ENCODE measurements around the gene NR2F1-AS1. TPM values are rescaled to one million over a fixed set of nuclear protein-coding genes. Genes with fewer than 3 reads are reported as not detected.

NR2F1-AS1 gene
- total RNA-seq, 4 donors from 2014 or later, result 6.0 to 48.1 (median 14.4) TPM

GRCh38 chr5:93586736-93587596 is 5.9 kb upstream of the NR2F1-AS1 start:
- Histone ChIP-seq H3K27me3 (peaks cover 10% of the 10 kb centered on the region), H3K36me3 (peaks cover 0 to 7% of the 10 kb centered on the region in 2 donors), H3K4me1 (peaks cover 0 to 71% (median 0%) of the 10 kb centered on the region in 3 donors), H3K4me3 (peak overlapping the region; percentile 3 to 74), H3K9me3 (no peaks in the 10 kb centered on the region), H3K27ac (peak overlapping the region in 3 of 4 donors; percentile 73 to 91 (median 86))
- ATAC-seq, result no peak
- 36% methylated on average over 11 of the region's 11 CpGs for WGBS, 2 donors (ENCODE audit: low coverage in 1 of 2)
- no peak for TF ChIP-seq POLR2AphosphoS5 (IDR thresholded peaks at IDR 0.05)
- no peak for TF ChIP-seq CTCF (IDR thresholded peaks at IDR 0.05)
- TF ChIP-seq EP300 (IDR thresholded peaks at IDR 0.05), result no peak
- TF ChIP-seq POLR2A (IDR thresholded peaks at IDR 0.05), result no peak

- H3K9me3 ChIP-seq, result no peaks in the 10 kb centered on the region
- H3K27me3 ChIP-seq, result peaks cover 10% of the 10 kb centered on the region
- ATAC-seq, result no peak
- H3K36me3 ChIP-seq, result peaks cover 0 to 2% of the 10 kb centered on the region in 2 donors
- peak overlapping the region; percentile 61 to 94 (median 86) for H3K27ac ChIP-seq
- 6 to 7% methylated on average over 9 to 11 of the region's 13 CpGs for WGBS, 2 donors (ENCODE audit: low coverage in 1 of 2)
- peak overlapping the region; percentile 54 to 74 for H3K4me3 ChIP-seq
- H3K4me1 ChIP-seq, result peaks cover 0 to 62% (median 0%) of the 10 kb centered on the region in 3 donors
- no peak for TF ChIP-seq CTCF (IDR thresholded peaks at IDR 0.05)
- peak; percentile 8 for TF ChIP-seq POLR2AphosphoS5 (IDR thresholded peaks at IDR 0.05)
Observed at GRCh38 chr5:93585767-93586385, 4.9 kb upstream of the NR2F1-AS1 start.

- TF ChIP-seq EP300 (IDR thresholded peaks at IDR 0.05) (no peak), POLR2AphosphoS5 (IDR thresholded peaks at IDR 0.05) (no peak), POLR2A (IDR thresholded peaks at IDR 0.05) (no peak), CTCF (IDR thresholded peaks at IDR 0.05) (peak in 1 of 4 experiments; percentile 10)
- H3K4me1 ChIP-seq, result peaks cover 0 to 58% (median 0%) of the 10 kb centered on the region in 3 donors
- 0 to 2% methylated on average over 2 to 16 of the region's 70 CpGs for WGBS, 2 donors (ENCODE audit: low coverage in 1 of 2)
- H3K9me3 ChIP-seq, result no peaks in the 10 kb centered on the region
- H3K4me3 ChIP-seq, result peak overlapping the region; percentile 54 to 74
- no peaks in the 10 kb centered on the region for H3K36me3 ChIP-seq
- peaks cover 10% of the 10 kb centered on the region for H3K27me3 ChIP-seq
- ATAC-seq, result no peak
- peak overlapping the region; percentile 61 to 94 (median 86) for H3K27ac ChIP-seq
Observed at GRCh38 chr5:93585041-93585766, 4.2 kb upstream of the NR2F1-AS1 start.

- Histone ChIP-seq H3K4me1 (peaks cover 0 to 58% (median 0%) of the 10 kb centered on the region in 3 donors), H3K4me3 (peak overlapping the region; percentile 54 to 74), H3K36me3 (no peaks in the 10 kb centered on the region), H3K27ac (peak overlapping the region in 3 of 4 donors; percentile 81 to 94 (median 91)), H3K27me3 (peaks cover 13% of the 10 kb centered on the region), H3K9me3 (no peaks in the 10 kb centered on the region)
- WGBS, 2 donors (ENCODE audit: low coverage in 1 of 2), result no CpG with 5 or more reads among the region's 48 CpGs
- no peak for TF ChIP-seq POLR2A (IDR thresholded peaks at IDR 0.05)
- TF ChIP-seq CTCF (IDR thresholded peaks at IDR 0.05), result no peak
- TF ChIP-seq POLR2AphosphoS5 (IDR thresholded peaks at IDR 0.05), result no peak
- no peak for TF ChIP-seq EP300 (IDR thresholded peaks at IDR 0.05)
- ATAC-seq, result no peak
Observed at GRCh38 chr5:93584596-93585040, 3.6 kb upstream of the NR2F1-AS1 start.
